ENCODE data around the gene PHKA2. TPM values are rescaled to one million over a fixed set of nuclear protein-coding genes. Genes with fewer than 3 reads are reported as not detected.

PHKA2 gene
- total and polyA plus RNA-seq, 4 donors = 14.2 to 34.3 (median 22.8) TPM

GRCh38 chrX:18899796-18900380, 84.0 kb downstream of the PHKA2 start:
- Histone ChIP-seq H3K9me3 (ENCODE audit: control insufficient read depth in 4 of 4, insufficient read depth in 3 of 4, low read length in 3 of 4) (peaks cover 0 to 2% (median 0%) of the 10 kb centered on the region in 4 donors), H3K27ac (ENCODE audit: low read depth in 1 of 2, low read length in 1 of 2) (no peak overlapping the region), H3K4me3 (no peak overlapping the region), H3K4me1 (ENCODE audit: control insufficient read depth in 5 of 5, insufficient read depth in 5 of 5, low read length in 5 of 5) (peaks cover 0 to 6% (median 0%) of the 10 kb centered on the region in 5 donors), H3K36me3 (ENCODE audit: control insufficient read depth in 4 of 4, insufficient read depth in 4 of 4, low read length in 4 of 4) (peaks cover 0 to 7% (median 0%) of the 10 kb centered on the region in 4 donors), H3K27me3 (ENCODE audit: control insufficient read depth in 3 of 3, insufficient read depth in 3 of 3, low read length in 2 of 3) (peaks cover 0 to 4% (median 0%) of the 10 kb centered on the region in 3 donors), H3K9ac (ENCODE audit: insufficient read depth in 1 of 2, low read length in 2 of 2) (no peak overlapping the region)
- WGBS, 2 donors = 70 to 80% methylated on average over 13 of the region's 13 CpGs
- ATAC-seq (ENCODE audit: insufficient read depth, low FRiP score) = no peak
- TF ChIP-seq CTCF (IDR thresholded peaks at IDR 0.05; ENCODE audit: control extremely low read depth, extremely low read depth) = no peak
- peak in 1 of 3 donors; percentile 28 for DNase-seq

GRCh38 chrX:18898492-18898891, 85.4 kb downstream of the PHKA2 start:
- Histone ChIP-seq H3K27me3 (ENCODE audit: control insufficient read depth in 3 of 3, insufficient read depth in 3 of 3, low read length in 2 of 3) (peaks cover 0 to 4% (median 0%) of the 10 kb centered on the region in 3 donors), H3K27ac (ENCODE audit: low read depth in 1 of 2, low read length in 1 of 2) (no peak overlapping the region), H3K9me3 (ENCODE audit: control insufficient read depth in 4 of 4, insufficient read depth in 3 of 4, low read length in 3 of 4) (peaks cover 0 to 2% (median 0%) of the 10 kb centered on the region in 4 donors), H3K4me1 (ENCODE audit: control insufficient read depth in 5 of 5, insufficient read depth in 5 of 5, low read length in 5 of 5) (peaks cover 0 to 6% (median 0%) of the 10 kb centered on the region in 5 donors), H3K9ac (ENCODE audit: insufficient read depth in 1 of 2, low read length in 2 of 2) (no peak overlapping the region), H3K36me3 (ENCODE audit: control insufficient read depth in 4 of 4, insufficient read depth in 4 of 4, low read length in 4 of 4) (peaks cover 0 to 5% (median 0%) of the 10 kb centered on the region in 4 donors), H3K4me3 (no peak overlapping the region)
- 76 to 90% methylated on average over 6 of the region's 6 CpGs for WGBS, 2 donors
- DNase-seq (no peak), ATAC-seq (ENCODE audit: insufficient read depth, low FRiP score) (no peak)
- TF ChIP-seq CTCF (IDR thresholded peaks at IDR 0.05; ENCODE audit: control extremely low read depth, extremely low read depth) = no peak

- Histone ChIP-seq H3K27me3 (ENCODE audit: control insufficient read depth in 3 of 3, insufficient read depth in 3 of 3, low read length in 2 of 3) (peaks cover 0 to 4% (median 0%) of the 10 kb centered on the region in 3 donors), H3K9ac (ENCODE audit: insufficient read depth in 1 of 2, low read length in 2 of 2) (no peak overlapping the region), H3K4me3 (no peak overlapping the region), H3K27ac (ENCODE audit: low read depth in 1 of 2, low read length in 1 of 2) (no peak overlapping the region), H3K4me1 (ENCODE audit: control insufficient read depth in 5 of 5, insufficient read depth in 5 of 5, low read length in 5 of 5) (peaks cover 0 to 6% (median 0%) of the 10 kb centered on the region in 5 donors), H3K9me3 (ENCODE audit: control insufficient read depth in 4 of 4, insufficient read depth in 3 of 4, low read length in 3 of 4) (peaks cover 0 to 2% (median 0%) of the 10 kb centered on the region in 4 donors), H3K36me3 (ENCODE audit: control insufficient read depth in 4 of 4, insufficient read depth in 4 of 4, low read length in 4 of 4) (peaks cover 0 to 2% (median 0%) of the 10 kb centered on the region in 4 donors)
- DNase-seq = no peak
- 86 to 97% methylated on average over 9 to 11 of the region's 11 CpGs for WGBS, 2 donors
- ATAC-seq (ENCODE audit: insufficient read depth, low FRiP score) = no peak
- TF ChIP-seq CTCF (IDR thresholded peaks at IDR 0.05; ENCODE audit: control extremely low read depth, extremely low read depth) = no peak
Measured at GRCh38 chrX:18898091-18898490, 85.8 kb downstream of the PHKA2 start.

Data from lung (tissue), 12 donors.